Nephron progenitor cell (in vitro differentiated cells): ENCODE results near the gene PSMG4.

Experiments
- DNase-seq: peaks from one replicate; pipeline ENCODE4 v3.0.0; 2021
- H3K27ac Mint-ChIP-seq: 2 replicates; pipeline ENCODE4 v1.8.0; 2021; ENCODE audit warnings: mild to moderate bottlenecking, moderate library complexity, mixed read lengths
- H3K27me3 Mint-ChIP-seq: 2 replicates; pipeline ENCODE4 v1.8.0; 2021; ENCODE audit warnings: mild to moderate bottlenecking, low read depth, mixed read lengths; ENCODE audit not compliant: poor library complexity
- H3K36me3 Mint-ChIP-seq: 2 replicates; pipeline ENCODE4 v1.8.0; 2021; ENCODE audit warnings: low read depth, mixed read lengths
- H3K4me1 Mint-ChIP-seq: 2 replicates; pipeline ENCODE4 v1.8.0; 2021; ENCODE audit warnings: mixed read lengths
- H3K4me3 Mint-ChIP-seq: 2 replicates; pipeline ENCODE4 v1.8.0; 2021; ENCODE audit warnings: mild to moderate bottlenecking, moderate library complexity, mixed read lengths
- H3K9me3 Mint-ChIP-seq: 2 replicates; pipeline ENCODE4 v1.8.0; 2021; ENCODE audit warnings: mild to moderate bottlenecking, moderate library complexity, mixed read lengths
- CTCF ChIP-seq: fragments of 200-600 bp; sonication (generic); IDR thresholded peaks from 2 replicates; pipeline ENCODE4 v1.5.0; 2021; ENCODE audit warnings: antibody characterized with exemption

The PSMG4 gene

GRCh38 chr6:3213334-3213695, 45.4 kb upstream of the PSMG4 start:
- Mint-ChIP-seq H3K4me1 (peaks cover 34% of the 10 kb centered on the region), H3K9me3 (no peaks in the 10 kb centered on the region), H3K27me3 (peaks cover 7% of the 10 kb centered on the region), H3K36me3 (no peaks in the 10 kb centered on the region), H3K27ac (no peak overlapping the region), H3K4me3 (no peak overlapping the region)
- no peak for DNase-seq
- no peak for TF ChIP-seq CTCF

DNA sequence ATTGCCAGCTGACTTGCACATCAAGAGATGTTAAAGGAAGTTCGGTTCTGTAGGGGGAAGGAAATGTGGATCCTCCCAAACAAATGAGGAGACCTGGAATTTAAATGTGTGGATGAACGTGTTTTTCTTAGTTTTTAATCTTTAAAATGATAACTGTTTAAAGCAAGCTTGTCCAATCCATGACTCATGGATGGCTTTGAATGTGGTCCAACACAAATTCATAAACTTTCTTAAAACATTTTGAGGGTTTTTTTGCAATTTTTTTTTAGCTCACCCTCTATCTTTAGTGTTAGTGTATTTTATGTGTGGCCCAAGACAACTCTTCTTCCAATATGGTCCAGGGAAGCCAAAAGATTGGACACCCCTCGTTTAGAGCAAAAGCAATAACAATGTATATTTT, 43.8 kb upstream of the PSMG4 start:
- TF ChIP-seq CTCF: no peak
- Mint-ChIP-seq H3K27me3 (peaks cover 7% of the 10 kb centered on the region), H3K27ac (no peak overlapping the region), H3K4me1 (peaks cover 20% of the 10 kb centered on the region), H3K36me3 (no peaks in the 10 kb centered on the region), H3K9me3 (no peaks in the 10 kb centered on the region), H3K4me3 (no peak overlapping the region)
- no peak for DNase-seq

DNA sequence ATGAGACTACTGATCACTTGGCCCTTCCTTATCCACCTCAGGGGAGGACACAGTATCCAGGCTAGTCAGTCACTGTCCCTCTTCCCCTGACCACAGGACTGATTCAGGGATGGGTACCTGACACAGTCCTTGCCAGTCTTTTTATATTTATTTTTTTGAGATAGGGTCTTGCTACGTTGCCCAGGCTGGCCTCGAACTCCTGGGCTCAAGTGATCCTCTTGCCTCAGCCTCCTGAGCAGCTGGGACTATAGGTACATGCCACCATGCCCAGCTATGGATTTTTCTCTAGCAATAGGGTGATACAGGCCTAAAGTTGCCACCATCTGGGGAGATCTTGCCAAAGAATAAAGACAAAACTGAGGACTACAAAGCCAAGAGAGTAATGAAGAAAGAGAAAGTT, 41.5 kb upstream of the PSMG4 start:
- H3K27ac Mint-ChIP-seq: no peak overlapping the region
- H3K36me3 Mint-ChIP-seq: no peaks in the 10 kb centered on the region
- peaks cover 11% of the 10 kb centered on the region for H3K27me3 Mint-ChIP-seq
- no peak overlapping the region for H3K4me3 Mint-ChIP-seq
- peaks cover 4% of the 10 kb centered on the region for H3K9me3 Mint-ChIP-seq
- H3K4me1 Mint-ChIP-seq: peaks cover 11% of the 10 kb centered on the region
- DNase-seq: no peak
- TF ChIP-seq CTCF: no peak

DNA sequence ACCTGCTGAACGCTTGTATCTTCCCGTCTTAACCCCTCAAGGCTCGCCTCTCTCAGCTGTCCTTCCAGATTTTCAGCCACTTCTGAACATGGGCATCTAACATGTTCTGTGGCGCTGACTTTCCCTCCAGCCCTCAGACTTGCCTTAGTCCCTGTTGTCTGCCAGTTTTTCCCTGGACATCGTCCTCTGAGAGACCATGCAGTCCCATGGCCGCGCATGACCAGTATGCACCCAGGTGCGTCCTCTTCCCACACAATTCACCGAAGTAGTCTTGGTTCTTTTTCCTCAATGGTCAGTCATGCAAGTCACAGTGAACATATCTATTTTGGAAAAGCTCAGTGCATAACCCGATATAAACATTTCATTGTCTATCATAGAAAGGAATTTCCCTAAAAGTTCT, 40.5 kb upstream of the PSMG4 start:
- TF ChIP-seq CTCF: no peak
- H3K27me3 Mint-ChIP-seq: peaks cover 11% of the 10 kb centered on the region
- no peak overlapping the region for H3K4me3 Mint-ChIP-seq
- no peak overlapping the region for H3K27ac Mint-ChIP-seq
- H3K4me1 Mint-ChIP-seq: peaks cover 6% of the 10 kb centered on the region
- peaks cover 5% of the 10 kb centered on the region for H3K9me3 Mint-ChIP-seq
- DNase-seq: no peak
- peaks cover under 1% of the 10 kb centered on the region for H3K36me3 Mint-ChIP-seq

DNA sequence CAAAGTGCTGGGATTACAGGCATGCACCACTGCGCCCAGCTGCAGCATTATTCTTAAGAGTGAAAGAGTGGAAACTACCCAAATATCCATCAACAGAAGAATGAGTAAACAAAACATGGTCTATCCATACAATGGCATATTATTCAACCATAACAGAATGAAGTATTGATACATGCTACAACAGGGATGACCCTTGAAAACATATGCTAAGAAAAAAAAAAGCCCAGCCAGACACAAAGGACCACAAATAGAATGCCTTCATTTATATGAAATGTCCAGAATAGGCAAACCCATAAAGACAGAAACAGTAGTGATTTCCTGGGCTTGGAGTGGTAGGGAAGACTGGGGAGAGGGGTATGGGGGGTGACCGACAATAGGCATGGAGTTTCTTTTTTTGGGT, 38.4 kb upstream of the PSMG4 start:
- DNase-seq: no peak
- peaks cover 16% of the 10 kb centered on the region for H3K36me3 Mint-ChIP-seq

More for the DNA sequence above, 38.4 kb upstream of the PSMG4 start:
- peaks cover 5% of the 10 kb centered on the region for H3K9me3 Mint-ChIP-seq
- no peak for TF ChIP-seq CTCF
- no peak overlapping the region for H3K4me3 Mint-ChIP-seq
- no peak overlapping the region for H3K27ac Mint-ChIP-seq
- peaks cover 11% of the 10 kb centered on the region for H3K27me3 Mint-ChIP-seq
- H3K4me1 Mint-ChIP-seq: peaks cover 19% of the 10 kb centered on the region
